Measurements from ENCODE around the gene MAGOH. TPM values are rescaled to one million over a fixed set of nuclear protein-coding genes. Genes with fewer than 3 reads are reported as not detected.

The MAGOH gene
- total and polyA plus RNA-seq, 2 of the 13 experiments (the other 11 are each of a cell fraction or from before 2014, with no cell fraction given): 24.1 to 87.0 TPM

GRCh38 chr1:53182111-53182593 lies 56.2 kb downstream of the MAGOH start (continued):
- TF ChIP-seq ARNTL (CRISPR knock-in tag; IDR thresholded peaks at IDR 0.05) (0 out of 2 replicates have a peak, but pooled peaks have one; percentile 53), HDAC1 (CRISPR knock-in tag; IDR thresholded peaks at IDR 0.05) (peak; percentile 66; the same call in 1 of the 2 replicates), ZNF512B (CRISPR knock-in tag; IDR thresholded peaks at IDR 0.05; ENCODE audit: borderline replicate concordance) (peak; percentile 49; the same call in 1 of the 2 replicates), RAD21 (CRISPR knock-in tag; IDR thresholded peaks at IDR 0.05) (peak; percentile 67; the same call in 1 of the 2 replicates), HNRNPUL1 (IDR thresholded peaks at IDR 0.05; ENCODE audit: low read depth, low read length) (no peak), SMAD1 (CRISPR knock-in tag; IDR thresholded peaks at IDR 0.05; ENCODE audit: borderline replicate concordance, low read depth) (no peak), RAD51 (IDR thresholded peaks at IDR 0.05; ENCODE audit: borderline replicate concordance) (no peak), KLF6 (CRISPR knock-in tag; IDR thresholded peaks at IDR 0.05) (no peak; the same call in 1 of the 2 replicates), TGIF2 (CRISPR knock-in tag; IDR thresholded peaks at IDR 0.05) (peak; percentile 51; the same call in 1 of the 2 replicates), PBX3 (CRISPR knock-in tag; IDR thresholded peaks at IDR 0.05; ENCODE audit: borderline replicate concordance) (no peak), DPF2 (CRISPR knock-in tag; IDR thresholded peaks at IDR 0.05; ENCODE audit: borderline replicate concordance, low read depth) (no peak), NR2F1 (CRISPR knock-in tag; IDR thresholded peaks at IDR 0.05) (no peak), ELK4 (CRISPR knock-in tag; IDR thresholded peaks at IDR 0.05; ENCODE audit: borderline replicate concordance) (no peak), THRA (CRISPR knock-in tag; IDR thresholded peaks at IDR 0.05; ENCODE audit: borderline replicate concordance) (peak; percentile 51; the same call in 1 of the 2 replicates), ISL2 (CRISPR knock-in tag; IDR thresholded peaks at IDR 0.05) (peak; percentile 37; the same call in 1 of the 2 replicates), TBX2 (CRISPR knock-in tag; IDR thresholded peaks at IDR 0.05; ENCODE audit: borderline replicate concordance) (0 out of 2 replicates have a peak, but pooled peaks have one; percentile 49), ZNF766 (CRISPR knock-in tag; IDR thresholded peaks at IDR 0.05; ENCODE audit: borderline replicate concordance) (no peak), ZNF367 (CRISPR knock-in tag; IDR thresholded peaks at IDR 0.05; ENCODE audit: borderline replicate concordance) (no peak), ATF1 (CRISPR knock-in tag; IDR thresholded peaks at IDR 0.05) (no peak), KLF15 (CRISPR knock-in tag; IDR thresholded peaks at IDR 0.05; ENCODE audit: borderline replicate concordance) (0 out of 2 replicates have a peak, but pooled peaks have one; percentile 41), ZNF331 (CRISPR knock-in tag; IDR thresholded peaks at IDR 0.05) (0 out of 2 replicates have a peak, but pooled peaks have one; percentile 35), ZNF326 (CRISPR knock-in tag; IDR thresholded peaks at IDR 0.05; ENCODE audit: borderline replicate concordance) (no peak), PPARG (CRISPR knock-in tag; conservative IDR thresholded peaks at IDR 0.05) (peak; percentile 58; the same call in 1 of the 2 replicates), POGZ (CRISPR knock-in tag; IDR thresholded peaks at IDR 0.05) (0 out of 2 replicates have a peak, but pooled peaks have one; percentile 28)

Measured in HepG2 (cell line).